NCI-H2196 treated with DMSO at 0.1 percent for 48 hours (cell line): ENCODE measurements around the gene BMP6.
"Not testable (repeated sequence)": the region's sequence is repeated elsewhere in the genome, so short reads cannot be mapped to it uniquely, and the experiment has no call there.

Experiments used
- DNase-seq: peaks from one replicate; lab custom pipeline; 2025; ENCODE audit not compliant: unreplicated experiment; lab: John Stamatoyannopoulos, UW

The BMP6 gene

DNA sequence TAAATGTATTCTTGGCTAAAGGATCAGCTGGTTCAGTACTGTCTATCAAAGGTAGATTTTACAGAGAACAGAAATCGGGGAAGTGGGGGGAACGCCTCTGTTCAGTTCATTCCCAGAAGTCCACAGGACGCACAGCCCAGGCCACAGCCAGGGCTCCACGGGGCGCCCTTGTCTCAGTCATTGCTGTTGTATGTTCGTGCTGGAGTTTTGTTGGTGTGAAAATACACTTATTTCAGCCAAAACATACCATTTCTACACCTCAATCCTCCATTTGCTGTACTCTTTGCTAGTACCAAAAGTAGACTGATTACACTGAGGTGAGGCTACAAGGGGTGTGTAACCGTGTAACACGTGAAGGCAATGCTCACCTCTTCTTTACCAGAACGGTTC is 154.8 kb downstream of the BMP6 start:
- DNase-seq, result no peak

DNA sequence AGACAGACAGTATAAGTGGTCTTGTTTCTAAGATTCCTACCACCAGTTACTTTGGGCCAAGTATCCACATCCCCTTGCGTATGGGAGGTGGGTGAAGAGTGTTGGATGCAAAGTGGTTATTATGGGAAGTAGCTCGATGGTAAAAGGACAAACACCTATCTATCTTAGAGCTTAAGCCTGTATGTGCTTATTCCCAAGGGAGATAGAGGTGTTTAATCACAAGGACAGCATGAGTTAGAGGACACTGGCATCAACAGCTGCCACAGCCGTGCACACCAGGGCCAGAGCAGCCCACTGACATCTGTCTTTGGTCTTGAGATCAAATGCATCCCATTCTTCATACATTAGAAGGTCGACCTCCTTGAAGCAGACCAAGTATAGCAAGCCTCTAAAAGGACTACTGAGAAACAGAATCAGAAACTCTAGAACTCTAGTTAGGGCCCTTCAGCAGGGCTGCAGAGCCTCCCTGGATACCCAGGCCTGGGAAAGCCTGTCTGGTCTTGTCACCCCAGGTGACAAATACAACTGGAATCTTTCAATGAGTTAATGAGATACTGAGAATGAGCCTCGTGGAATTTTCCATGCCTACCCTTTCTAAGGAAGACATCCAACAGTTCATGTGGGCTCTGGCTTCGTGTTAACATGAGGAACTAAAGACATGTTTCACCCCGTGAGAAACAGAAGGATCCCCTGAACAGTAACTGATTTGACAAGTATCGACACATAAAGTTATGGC is 156.0 kb downstream of the BMP6 start:
- no peak for DNase-seq

DNA sequence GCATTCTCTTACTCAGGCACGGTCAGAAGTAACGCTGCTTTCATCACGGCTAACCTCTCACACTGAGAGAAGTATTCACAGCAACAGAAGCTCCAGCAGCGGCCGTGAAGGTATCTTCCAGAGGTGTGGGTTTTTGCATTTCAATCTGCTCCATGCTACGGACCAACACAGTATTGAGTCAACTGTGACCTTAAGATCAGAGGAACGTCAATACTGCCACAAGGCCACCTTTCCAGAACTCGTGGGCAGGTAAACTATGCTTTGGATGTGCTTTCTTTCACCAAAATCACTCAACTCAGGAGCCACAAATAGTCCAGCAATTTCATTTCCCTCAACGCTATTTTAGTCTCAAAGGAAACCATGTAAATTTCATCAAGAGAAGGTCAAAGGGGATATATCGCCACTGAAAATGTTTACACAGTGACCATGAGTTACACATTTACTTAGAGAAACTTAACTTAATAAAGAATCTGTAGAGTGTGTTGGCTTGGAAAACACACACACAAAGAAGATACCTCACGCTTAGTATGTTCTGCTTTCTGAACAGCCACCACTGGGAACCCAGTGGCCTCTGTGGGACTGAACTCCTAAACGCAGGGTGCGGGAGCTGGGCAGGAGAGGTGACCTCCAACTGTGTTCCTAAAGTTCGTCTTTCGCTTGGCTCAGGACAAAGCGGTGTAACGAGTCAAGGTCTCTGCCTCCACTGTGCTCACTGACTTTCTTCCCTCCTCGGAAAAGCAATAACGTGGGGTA is 156.8 kb downstream of the BMP6 start:
- DNase-seq, result no peak

DNA sequence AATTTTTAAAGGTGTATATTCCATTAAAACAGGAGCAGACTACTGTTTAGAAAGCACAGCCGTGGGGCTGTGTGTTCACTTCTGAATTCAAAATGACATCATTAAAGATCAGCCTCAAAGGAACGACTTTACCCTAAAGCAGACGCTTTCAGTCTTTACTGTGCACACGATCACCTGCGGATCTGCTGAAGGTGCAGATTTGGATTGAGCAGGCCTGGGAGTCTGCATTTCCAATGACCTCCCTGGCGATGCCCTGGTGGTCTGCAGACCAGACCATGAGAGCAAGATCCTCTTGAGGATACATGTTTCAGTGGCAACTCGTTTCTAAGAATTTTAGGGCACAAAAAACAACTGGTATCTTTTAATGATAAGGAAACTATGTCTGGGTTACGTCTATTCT is 157.5 kb downstream of the BMP6 start:
- DNase-seq, result no peak

GRCh38 chr6:7886132-7886531 is 160.2 kb downstream of the BMP6 start:
- no peak for DNase-seq

- DNase-seq, result no peak
These were observed 161.5 kb downstream of the BMP6 start for GRCh38 chr6:7887278-7887991.

DNA sequence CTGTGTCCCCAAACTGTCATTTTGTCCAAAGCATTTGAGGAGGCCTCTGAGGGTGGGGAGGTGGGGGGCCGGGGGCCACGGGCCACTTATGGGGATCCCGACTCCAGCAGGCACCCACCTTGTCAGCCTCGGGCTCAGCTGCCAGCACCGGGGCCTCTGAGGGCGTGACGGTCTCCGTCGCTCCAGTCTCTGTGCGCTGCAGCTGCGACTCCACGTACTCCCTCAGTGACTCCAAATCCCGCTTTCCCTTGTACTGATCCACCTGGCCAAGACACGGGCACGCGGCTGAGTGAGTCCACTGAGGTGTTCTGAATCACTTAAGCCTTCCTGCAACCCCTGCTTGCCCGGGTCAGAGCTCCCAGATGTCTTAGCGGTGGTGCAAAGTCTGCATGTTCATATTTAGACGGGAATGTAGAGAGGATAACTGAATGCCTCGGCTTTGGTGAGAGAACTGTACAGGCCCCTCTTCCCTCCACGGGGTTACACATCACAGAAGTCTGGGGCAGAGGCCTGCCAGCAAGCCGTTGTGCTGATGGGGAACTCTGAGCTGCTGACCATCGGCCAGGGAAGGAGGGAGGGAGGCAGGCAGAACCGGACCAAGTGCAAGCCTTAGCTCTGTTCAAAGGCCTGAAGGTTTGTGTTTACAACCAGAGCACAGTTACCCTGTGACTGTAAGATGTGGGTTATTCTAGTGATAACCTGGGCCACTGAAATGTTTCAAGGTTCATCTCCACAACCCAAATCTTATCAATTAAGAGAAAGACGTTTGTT is 162.9 kb downstream of the BMP6 start:
- DNase-seq, result no peak

GRCh38 chr6:7891078-7891872 is 165.4 kb downstream of the BMP6 start:
- DNase-seq, result no peak

DNA sequence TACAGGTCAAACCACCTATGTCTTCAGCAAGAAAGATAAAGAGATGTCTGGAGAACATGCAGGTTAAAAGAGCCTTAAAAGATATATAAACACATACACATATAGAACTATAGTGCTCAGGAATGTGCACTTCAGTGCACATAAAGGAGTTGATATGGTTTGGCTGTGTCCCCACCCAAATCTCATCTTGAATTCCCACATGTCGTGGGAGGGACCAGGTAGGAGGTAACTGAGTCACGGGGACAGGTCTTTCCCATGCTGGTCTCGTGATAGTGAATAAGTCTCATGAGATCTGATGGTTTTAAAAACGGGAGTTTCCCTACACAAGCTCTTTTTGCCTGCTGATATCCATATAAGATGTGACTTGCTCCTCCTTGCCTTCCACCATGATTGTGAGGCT is 166.5 kb downstream of the BMP6 start:
- not testable (repeated sequence) for DNase-seq

- DNase-seq, result no peak
These were observed 167.4 kb downstream of the BMP6 start for GRCh38 chr6:7893342-7893741.

GRCh38 chr6:7894262-7895124 is 168.6 kb downstream of the BMP6 start:
- no peak for DNase-seq

DNA sequence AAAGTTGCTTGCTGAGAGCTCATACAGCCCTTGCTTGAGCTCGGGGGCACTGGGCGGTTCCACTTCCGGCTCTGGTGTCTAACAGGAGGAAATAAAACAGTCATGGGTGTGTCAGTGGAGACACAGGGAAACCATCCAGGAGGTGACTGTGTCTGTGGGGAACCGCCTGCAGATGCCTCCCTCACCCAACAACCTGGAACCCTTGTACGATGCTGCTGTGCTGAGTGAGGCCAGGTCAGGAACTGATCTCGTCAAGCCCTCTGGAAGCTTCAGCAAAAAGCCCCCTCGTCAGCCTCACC is 169.2 kb downstream of the BMP6 start:
- DNase-seq, result no peak

DNA sequence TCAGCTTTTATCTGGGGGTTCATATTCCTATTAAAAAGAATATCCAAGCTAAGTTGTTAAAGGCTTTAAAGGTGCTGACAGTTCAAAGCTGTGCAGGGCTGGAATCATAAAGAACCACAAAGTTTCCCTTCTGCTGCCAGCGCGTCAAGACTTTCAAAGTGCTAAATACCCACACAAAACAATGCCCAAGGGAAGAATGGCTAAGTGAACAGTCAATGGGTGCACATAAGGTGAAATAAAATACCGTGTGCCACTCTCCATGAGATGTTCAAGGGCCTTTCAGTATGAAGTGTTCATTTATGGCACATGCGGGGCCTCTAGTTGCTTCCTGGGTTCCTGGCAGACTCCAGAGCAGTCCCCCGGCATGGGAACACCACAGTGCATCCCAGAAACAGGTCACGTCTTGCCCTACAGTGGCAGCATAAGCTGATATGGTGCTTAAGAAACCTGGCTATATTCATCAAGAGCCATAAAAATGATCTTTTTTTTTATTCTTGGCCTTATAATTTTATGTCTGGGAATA is 170.6 kb downstream of the BMP6 start:
- DNase-seq, result no peak

- no peak for DNase-seq
These were observed 171.7 kb downstream of the BMP6 start for GRCh38 chr6:7897461-7898192.

DNA sequence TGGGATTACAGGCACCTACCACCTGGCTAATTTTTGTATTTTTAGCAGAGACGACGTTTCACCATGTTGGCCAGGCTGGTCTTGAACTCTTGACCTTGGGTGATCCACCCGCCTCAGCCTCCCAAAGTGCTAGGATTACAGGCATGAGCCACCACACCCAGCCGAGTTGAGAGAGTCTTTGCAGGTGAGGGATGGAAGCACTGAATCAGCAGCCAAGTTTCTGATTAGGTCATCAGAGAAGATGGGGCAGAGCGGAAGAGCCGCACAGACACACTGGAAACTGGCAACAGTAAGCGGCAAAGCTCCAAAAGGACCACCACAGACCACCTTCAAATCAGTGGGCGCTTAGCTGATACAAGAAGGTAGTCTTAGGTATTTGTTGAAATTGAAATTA is 172.3 kb downstream of the BMP6 start:
- not testable (repeated sequence) for DNase-seq

- no peak for DNase-seq
These were observed 173.4 kb downstream of the BMP6 start for GRCh38 chr6:7899101-7899888.

DNA sequence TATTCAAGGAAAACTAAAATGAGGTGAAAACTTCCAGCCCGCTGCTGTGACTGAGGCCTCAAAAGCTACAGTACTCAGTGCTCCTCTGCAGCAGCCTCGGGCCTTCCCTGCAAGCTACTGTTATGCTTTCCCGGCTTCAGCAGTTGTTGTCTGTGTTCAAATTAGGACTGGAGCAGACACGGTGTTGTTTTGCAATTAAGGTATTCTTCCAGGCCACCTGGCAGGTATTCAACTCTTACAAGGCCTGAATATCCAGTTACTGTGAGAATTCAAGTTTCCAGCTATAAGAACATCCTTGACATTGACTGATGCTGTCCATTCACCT is 174.0 kb downstream of the BMP6 start:
- no peak for DNase-seq

- no peak for DNase-seq
These were observed 174.7 kb downstream of the BMP6 start for GRCh38 chr6:7900621-7901020.
